GM12865 (cell line): ENCODE data around the gene HOXC5.

Experiments
- DNase-seq: peaks from one replicate; pipeline ENCODE4 v3.0.0; 2010; ENCODE audit warnings: low read depth
- H3K4me3 ChIP-seq: 2 replicates; pipeline ENCODE4 v1.5.1; 2011; ENCODE audit warnings: mild to moderate bottlenecking, low read depth, low read length, control low read depth
- TF ChIP-seq, protein P1 (sequence below): IDR thresholded peaks from 2 replicates; pipeline ENCODE4 v1.5.1; 2011; ENCODE audit warnings: low read length, control low read depth, low read depth, inconsistent platforms; ENCODE audit not compliant: insufficient read depth; ENCODE audit errors: missing control alignments

The HOXC5 gene

DNA sequence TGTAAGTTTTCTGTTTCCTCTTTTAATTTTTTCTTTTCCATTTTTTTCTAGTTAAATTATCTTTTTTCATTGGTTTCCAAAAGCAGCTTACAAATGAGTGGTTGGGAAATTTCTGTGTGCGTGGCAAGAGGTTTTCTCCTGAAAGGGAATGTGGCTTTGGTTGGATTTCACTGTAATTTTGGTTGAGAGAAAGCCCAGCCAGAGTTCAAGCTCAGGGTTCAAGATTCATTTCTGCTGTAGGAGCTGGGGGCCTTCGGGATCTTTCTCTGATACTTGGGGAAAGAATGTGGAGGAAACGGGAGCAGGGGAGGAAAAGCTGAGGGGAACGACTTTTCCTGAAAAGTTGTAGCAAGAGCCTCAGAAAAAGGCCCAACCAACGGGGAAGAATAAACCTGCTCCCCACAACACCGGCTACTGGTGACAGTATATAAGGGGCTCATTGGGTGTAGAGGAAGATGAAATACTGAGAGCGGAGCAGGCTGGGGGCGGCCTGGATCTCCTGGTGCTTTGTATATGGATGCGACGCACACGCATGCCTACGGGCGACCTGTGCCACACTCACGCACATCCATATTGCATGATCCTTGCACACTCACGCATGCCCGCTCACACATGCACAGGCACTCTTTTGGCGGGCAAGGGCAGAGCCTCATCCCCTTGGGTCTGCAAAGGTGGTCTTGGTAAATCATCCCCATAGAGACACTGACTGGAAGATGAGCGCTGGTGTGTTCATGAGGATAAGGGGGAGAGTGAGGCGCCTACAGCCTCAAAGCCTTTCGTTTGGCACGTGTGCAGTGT is 46.0 kb upstream of the HOXC5 start:
- no peak overlapping the region for H3K4me3 ChIP-seq
- DNase-seq, result no peak
- TF ChIP-seq, protein P1, sequence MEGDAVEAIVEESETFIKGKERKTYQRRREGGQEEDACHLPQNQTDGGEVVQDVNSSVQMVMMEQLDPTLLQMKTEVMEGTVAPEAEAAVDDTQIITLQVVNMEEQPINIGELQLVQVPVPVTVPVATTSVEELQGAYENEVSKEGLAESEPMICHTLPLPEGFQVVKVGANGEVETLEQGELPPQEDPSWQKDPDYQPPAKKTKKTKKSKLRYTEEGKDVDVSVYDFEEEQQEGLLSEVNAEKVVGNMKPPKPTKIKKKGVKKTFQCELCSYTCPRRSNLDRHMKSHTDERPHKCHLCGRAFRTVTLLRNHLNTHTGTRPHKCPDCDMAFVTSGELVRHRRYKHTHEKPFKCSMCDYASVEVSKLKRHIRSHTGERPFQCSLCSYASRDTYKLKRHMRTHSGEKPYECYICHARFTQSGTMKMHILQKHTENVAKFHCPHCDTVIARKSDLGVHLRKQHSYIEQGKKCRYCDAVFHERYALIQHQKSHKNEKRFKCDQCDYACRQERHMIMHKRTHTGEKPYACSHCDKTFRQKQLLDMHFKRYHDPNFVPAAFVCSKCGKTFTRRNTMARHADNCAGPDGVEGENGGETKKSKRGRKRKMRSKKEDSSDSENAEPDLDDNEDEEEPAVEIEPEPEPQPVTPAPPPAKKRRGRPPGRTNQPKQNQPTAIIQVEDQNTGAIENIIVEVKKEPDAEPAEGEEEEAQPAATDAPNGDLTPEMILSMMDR, result no peak

DNA sequence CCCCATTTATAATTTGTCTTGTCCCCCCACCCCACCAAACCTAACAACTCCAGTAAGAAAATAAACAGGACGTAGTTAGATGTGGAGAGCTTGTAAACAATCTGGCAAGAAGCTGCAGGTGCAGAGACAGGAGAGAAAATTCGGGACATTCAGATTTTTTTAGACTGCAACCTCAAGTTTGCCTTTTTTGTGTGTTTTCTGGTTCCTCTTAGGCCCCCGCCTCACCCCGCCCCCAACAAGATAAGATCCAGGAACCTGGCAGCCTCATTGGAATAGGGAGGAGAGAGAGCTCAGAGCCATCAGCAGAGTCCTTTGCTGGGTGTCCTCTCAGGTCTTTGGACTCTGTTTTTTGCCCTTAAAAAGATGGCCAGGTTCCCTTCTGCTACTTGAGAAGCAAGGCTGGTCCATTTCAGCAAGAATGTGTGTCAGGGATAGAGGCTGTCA is 45.0 kb upstream of the HOXC5 start:
- TF ChIP-seq, protein P1, result no peak
- DNase-seq, result no peak
- no peak overlapping the region for H3K4me3 ChIP-seq

DNA sequence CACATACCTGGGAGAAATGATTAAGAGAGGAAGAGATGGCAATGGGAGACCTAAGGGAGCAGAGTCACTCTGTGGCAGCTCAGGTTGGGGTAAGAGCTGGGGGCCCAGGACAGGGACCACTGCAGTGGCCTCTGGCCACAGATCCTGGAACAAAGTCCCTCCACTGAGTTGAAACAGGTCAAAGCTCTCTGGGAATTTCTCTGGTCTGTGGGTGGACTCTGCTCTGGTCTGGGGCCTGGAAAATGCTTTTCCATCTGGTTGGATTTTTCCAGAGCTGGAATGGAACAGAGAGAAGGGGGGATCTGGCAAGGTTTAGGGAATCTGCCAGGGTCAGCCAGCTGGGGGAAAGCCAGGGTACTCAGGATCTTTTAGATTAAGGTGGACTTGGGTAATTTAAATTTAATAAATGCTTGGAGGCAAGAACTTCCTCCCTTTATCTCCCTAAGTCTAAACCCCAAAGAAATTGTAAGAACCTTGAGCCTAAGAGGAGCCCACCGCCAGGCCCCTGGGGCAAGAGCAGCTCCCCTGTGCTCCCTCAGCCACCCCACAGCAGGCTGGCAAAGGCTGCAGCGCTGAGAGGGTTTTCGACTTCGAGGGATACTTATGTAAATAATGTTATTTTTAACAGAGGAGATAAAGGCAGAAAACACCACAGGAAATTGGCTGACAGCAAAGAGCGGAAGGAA is 44.2 kb upstream of the HOXC5 start:
- no peak for DNase-seq
- no peak overlapping the region for H3K4me3 ChIP-seq
- TF ChIP-seq, protein P1, result no peak

DNA sequence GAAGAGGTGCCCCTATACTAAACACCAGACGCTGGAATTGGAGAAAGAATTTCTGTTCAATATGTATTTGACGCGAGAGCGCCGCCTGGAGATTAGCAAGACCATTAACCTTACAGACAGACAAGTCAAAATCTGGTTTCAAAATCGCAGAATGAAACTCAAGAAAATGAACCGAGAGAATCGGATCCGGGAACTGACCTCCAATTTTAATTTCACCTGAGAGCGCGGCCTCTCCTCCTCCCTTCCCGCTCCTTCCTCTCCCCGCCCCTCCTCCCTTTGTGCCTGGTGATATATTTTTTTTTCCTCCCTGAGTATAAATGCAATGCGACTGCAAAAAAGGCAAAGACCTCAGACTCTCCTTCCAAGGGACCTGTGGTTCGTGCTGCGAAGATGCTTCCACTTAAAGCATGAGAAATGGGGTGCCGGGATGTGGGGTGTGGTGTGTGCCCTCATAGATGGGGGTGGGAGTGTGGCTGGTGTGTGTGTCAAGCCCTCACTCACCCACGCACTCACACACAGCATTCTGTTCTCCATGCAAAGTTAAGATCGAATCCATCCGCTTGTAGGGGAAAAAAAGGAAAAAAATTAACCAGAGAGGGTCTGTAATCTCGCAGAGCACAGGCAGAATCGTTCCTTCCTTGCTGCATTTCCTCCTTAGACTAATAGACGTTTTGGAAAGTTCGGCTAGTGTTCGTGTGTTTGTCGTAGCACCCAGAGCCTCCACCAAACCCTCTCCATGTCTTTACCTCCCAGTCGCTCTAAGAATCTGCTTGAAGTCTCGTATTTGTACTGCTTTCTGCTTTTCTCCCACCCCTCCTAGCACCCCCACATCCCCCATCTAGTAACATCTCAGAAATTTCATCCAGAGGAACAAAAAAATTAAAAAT is 43.4 kb upstream of the HOXC5 start:
- DNase-seq, result peak; percentile 78
- no peak overlapping the region for H3K4me3 ChIP-seq
- TF ChIP-seq, protein P1, result peak; percentile 57

DNA sequence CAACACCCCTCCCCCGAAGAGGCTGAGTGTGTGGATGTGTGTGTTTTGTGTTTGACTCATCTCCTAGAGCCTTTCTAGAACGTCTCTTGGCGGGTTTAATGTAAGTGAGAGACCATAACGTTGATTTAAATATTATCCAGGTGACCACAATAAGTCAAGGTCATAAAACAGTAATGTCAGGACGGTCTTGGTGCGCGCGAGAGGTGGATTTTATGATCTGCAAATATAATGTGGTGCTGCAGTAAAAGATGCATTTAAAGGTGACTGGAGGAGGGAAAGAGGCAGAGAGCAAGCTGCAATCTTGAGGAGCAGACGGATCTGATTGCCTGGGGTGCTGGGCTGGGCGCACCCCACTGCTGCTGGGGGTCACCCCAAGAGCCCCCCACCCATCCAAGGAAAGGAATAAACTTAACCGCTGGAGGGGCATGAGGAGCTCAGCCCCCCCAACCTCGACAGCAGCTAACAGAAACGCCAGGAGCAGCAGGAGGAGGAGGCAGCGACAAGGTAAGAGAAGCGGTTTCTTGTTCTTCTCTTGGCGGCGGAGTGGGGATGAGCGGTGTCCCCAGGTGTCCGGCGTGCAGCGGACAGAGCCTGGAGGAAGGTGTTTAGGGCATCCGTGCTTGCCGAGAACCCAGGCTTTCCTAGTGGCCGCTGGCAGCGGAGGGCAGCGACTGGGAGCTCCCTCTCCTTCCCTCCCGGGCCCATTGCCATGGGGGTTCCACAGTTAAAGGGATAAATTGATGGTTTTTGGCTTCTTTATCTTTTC is 42.4 kb upstream of the HOXC5 start:
- H3K4me3 ChIP-seq, result no peak overlapping the region
- TF ChIP-seq, protein P1, result no peak
- no peak for DNase-seq

DNA sequence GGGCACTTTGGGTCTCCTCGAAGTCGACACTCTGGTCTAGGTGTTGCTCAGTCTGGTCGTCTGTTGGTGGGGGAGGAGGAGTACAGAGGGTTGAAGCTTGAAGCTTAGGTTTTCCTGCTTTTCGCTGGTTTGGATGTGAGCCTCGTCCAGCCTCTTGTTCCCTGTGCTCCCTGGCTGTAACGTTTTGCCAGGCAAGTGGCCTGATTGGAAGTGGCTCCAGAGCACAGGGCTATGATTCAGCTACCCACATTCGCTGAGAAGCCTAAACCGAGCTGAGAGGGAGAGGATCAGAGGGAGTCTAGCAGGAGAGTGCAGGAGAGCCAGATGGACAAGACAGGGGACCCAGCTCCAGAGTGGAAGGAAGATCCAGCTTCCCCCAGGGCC is 41.8 kb upstream of the HOXC5 start:
- TF ChIP-seq, protein P1, result no peak
- no peak overlapping the region for H3K4me3 ChIP-seq
- DNase-seq, result no peak
